ENCODE data around the gene AMPD1.

DNA sequence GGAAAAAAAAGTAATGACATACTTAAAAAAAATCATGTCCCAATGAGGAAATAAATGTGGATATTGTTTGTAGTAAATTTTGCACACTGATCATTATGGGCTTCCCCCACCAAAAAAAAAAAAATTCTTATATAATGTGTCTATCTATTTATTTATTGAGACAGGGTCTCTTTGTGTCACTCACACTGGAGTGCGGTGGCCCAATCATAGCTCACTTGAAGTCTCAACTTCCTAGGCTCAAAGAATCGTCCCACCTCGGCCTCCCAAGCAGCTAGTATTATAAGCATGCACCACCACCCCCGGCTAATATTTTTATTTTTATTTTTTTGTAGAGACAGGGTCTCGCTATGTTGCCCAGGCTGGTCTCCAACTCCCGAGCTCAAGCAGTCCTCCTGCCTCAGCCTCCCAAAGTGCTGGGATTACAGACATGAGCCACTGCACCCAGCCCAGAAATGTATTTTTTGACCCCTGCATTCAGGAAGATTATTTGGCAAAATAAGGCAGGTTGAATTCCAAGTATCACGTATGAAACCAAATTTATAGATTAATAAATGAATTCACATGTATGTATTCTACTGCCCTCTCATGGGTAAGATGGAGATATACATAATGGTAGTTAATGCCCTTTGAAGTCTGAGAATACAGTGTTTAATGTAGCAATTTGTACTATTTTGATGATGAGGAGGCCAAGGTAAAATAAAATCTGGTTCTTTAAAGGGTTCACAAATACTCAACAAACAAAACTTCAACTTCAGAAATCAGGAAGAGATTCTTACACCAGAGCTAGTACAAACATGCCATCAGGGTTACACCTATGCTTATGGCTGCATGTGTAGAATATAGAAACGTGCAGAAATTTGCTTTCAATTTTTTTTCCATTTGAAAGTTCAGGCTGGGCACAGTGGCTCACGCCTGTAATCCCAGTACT is 24.1 kb downstream of the AMPD1 start:
- TF ChIP-seq YY1 (IDR thresholded peaks at IDR 0.05; ENCODE audit: insufficient read depth, insufficient read length), result no peak
- TF ChIP-seq ZNF274 (IDR thresholded peaks at IDR 0.05; ENCODE audit: low read depth, low read length), result no peak
- TF ChIP-seq SUZ12 (IDR thresholded peaks at IDR 0.05; ENCODE audit: extremely low read depth, insufficient read depth, insufficient read length), result no peak

All from NT2/D1 (cell line).